Neural progenitor cell (in vitro differentiated cells): ENCODE measurements around the gene TCF7L2. TPM values are rescaled to one million over a fixed set of nuclear protein-coding genes. Genes with fewer than 3 reads are reported as not detected.

Source experiments
- DNase-seq: peaks from one replicate; pipeline ENCODE4 v3.0.0-alpha.2; 2016; ENCODE audit warnings: low spot score
- H2AFZ ChIP-seq: fragments of 200-600 bp; sonication (generic); replicated peaks from 2 replicates; pipeline ENCODE4 v1.6.1; 2016; ENCODE audit warnings: antibody characterized with exemption
- H3F3A ChIP-seq: fragments of 200-600 bp; sonication (generic); 2 replicates; pipeline ENCODE4 v1.6.1; 2016; ENCODE audit warnings: antibody characterized with exemption, low read depth
- H3K27ac ChIP-seq: fragments of 200-600 bp; sonication (generic); 2 replicates; pipeline ENCODE4 v1.5.1; 2016; ENCODE audit warnings: mild to moderate bottlenecking
- H3K27me3 ChIP-seq: fragments of 200-600 bp; sonication (generic); 2 replicates; pipeline ENCODE4 v1.6.1; 2016; ENCODE audit warnings: mild to moderate bottlenecking, moderate library complexity
- H3K36me3 ChIP-seq: fragments of 200-600 bp; sonication (generic); 2 replicates; pipeline ENCODE4 v1.5.1; 2016
- H3K4me1 ChIP-seq: fragments of 200-600 bp; sonication (generic); 2 replicates; pipeline ENCODE4 v1.6.1; 2016; ENCODE audit warnings: mixed run types
- H3K4me2 ChIP-seq: fragments of 200-600 bp; sonication (generic); 2 replicates; pipeline ENCODE4 v1.6.1; 2016
- H3K4me3 ChIP-seq: fragments of 200-600 bp; sonication (generic); 2 replicates; pipeline ENCODE4 v1.5.1; 2016
- H3K79me2 ChIP-seq: fragments of 200-600 bp; sonication (generic); 2 replicates; pipeline ENCODE4 v1.6.1; 2016; ENCODE audit warnings: low read depth
- H3K9ac ChIP-seq: fragments of 200-600 bp; sonication (generic); 2 replicates; pipeline ENCODE4 v1.6.1; 2016
- H3K9me3 ChIP-seq: fragments of 200-600 bp; sonication (generic); 2 replicates; pipeline ENCODE4 v1.5.1; 2016; ENCODE audit warnings: low read depth
- H4K20me1 ChIP-seq: fragments of 200-600 bp; sonication (generic); 2 replicates; pipeline ENCODE4 v1.6.1; 2016; ENCODE audit warnings: low read depth
- H3K27ac Mint-ChIP-seq: 3 replicates; pipeline ENCODE4 v1.8.0; 2021; ENCODE audit warnings: mixed read lengths
- H3K27me3 Mint-ChIP-seq: 2 replicates; pipeline ENCODE4 v1.8.0; 2022; ENCODE audit warnings: low read depth, mild to moderate bottlenecking, inconsistent platforms, moderate library complexity, mixed read lengths; ENCODE audit not compliant: insufficient read depth
- H3K36me3 Mint-ChIP-seq: 3 replicates; pipeline ENCODE4 v1.8.0; 2021; ENCODE audit warnings: mixed read lengths
- H3K4me1 Mint-ChIP-seq: 3 replicates; pipeline ENCODE4 v1.8.0; 2021; ENCODE audit warnings: mixed read lengths
- H3K4me3 Mint-ChIP-seq: 3 replicates; pipeline ENCODE4 v1.8.0; 2021; ENCODE audit warnings: mild to moderate bottlenecking, moderate library complexity, mixed read lengths
- H3K9me3 Mint-ChIP-seq: 3 replicates; pipeline ENCODE4 v1.8.0; 2020; ENCODE audit warnings: mixed read lengths
- EZH2 ChIP-seq: fragments of 200-600 bp; sonication (generic); IDR thresholded peaks from 2 replicates; pipeline ENCODE4 v1.6.1; 2017; ENCODE audit warnings: antibody characterized with exemption, mild to moderate bottlenecking, moderate library complexity
- EZH2phosphoT487 ChIP-seq: fragments of 200-600 bp; sonication (generic); IDR thresholded peaks from 2 replicates; pipeline ENCODE4 v1.6.1; 2017; ENCODE audit warnings: antibody characterized with exemption
- total RNA-seq: library from RNA; depleted of rRNA; stranded (reverse); fragments of >200 nt; gene quantifications from 2 replicates; pipeline ENCODE4 v1.2.3, GENCODE V29; 2015; ENCODE audit warnings: low replicate concordance
- TF ChIP-seq, protein P1 (sequence below): fragments of 200-600 bp; sonication (generic); IDR thresholded peaks from 2 replicates; pipeline ENCODE4 v1.5.1; 2017; ENCODE audit warnings: antibody characterized with exemption, mild to moderate bottlenecking

The TCF7L2 gene
- total RNA-seq, 1 donor from 2014 or later: 12.3 TPM

- Histone ChIP-seq H3K9ac (no peak overlapping the region), H2AFZ (no peak overlapping the region), H3K4me1 (peaks cover 92% of the 10 kb centered on the region), H3K4me3 (peak overlapping the region; percentile 48), H3K9me3 (no peaks in the 10 kb centered on the region), H3F3A (peaks cover 93% of the 10 kb centered on the region), H3K36me3 (no peaks in the 10 kb centered on the region), H3K4me2 (peak overlapping the region; percentile 83), H4K20me1 (peaks cover 74% of the 10 kb centered on the region), H3K27ac (peak overlapping the region; percentile 83), H3K27me3 (no peaks in the 10 kb centered on the region), H3K79me2 (peaks cover 75% of the 10 kb centered on the region)
- Mint-ChIP-seq H3K4me3 (peak overlapping the region; percentile 88), H3K27me3 (peaks cover 4% of the 10 kb centered on the region), H3K4me1 (peaks cover 70% of the 10 kb centered on the region), H3K36me3 (no peaks in the 10 kb centered on the region), H3K27ac (no peak overlapping the region), H3K9me3 (no peaks in the 10 kb centered on the region)
- peak; percentile 57 for DNase-seq
- no peak for TF ChIP-seq EZH2
- TF ChIP-seq, protein P1, sequence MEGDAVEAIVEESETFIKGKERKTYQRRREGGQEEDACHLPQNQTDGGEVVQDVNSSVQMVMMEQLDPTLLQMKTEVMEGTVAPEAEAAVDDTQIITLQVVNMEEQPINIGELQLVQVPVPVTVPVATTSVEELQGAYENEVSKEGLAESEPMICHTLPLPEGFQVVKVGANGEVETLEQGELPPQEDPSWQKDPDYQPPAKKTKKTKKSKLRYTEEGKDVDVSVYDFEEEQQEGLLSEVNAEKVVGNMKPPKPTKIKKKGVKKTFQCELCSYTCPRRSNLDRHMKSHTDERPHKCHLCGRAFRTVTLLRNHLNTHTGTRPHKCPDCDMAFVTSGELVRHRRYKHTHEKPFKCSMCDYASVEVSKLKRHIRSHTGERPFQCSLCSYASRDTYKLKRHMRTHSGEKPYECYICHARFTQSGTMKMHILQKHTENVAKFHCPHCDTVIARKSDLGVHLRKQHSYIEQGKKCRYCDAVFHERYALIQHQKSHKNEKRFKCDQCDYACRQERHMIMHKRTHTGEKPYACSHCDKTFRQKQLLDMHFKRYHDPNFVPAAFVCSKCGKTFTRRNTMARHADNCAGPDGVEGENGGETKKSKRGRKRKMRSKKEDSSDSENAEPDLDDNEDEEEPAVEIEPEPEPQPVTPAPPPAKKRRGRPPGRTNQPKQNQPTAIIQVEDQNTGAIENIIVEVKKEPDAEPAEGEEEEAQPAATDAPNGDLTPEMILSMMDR: no peak
- no peak for TF ChIP-seq EZH2phosphoT487
Observed at GRCh38 chr10:113125612-113126011, 175.6 kb downstream of the TCF7L2 start.

GRCh38 chr10:113126229-113127201, 176.5 kb downstream of the TCF7L2 start:
- Mint-ChIP-seq H3K4me1 (peaks cover 69% of the 10 kb centered on the region), H3K27me3 (peaks cover 6% of the 10 kb centered on the region), H3K36me3 (no peaks in the 10 kb centered on the region), H3K9me3 (no peaks in the 10 kb centered on the region), H3K27ac (no peak overlapping the region), H3K4me3 (peak overlapping the region; percentile 88)
- Histone ChIP-seq H4K20me1 (peaks cover 71% of the 10 kb centered on the region), H3K27ac (peak overlapping the region; percentile 95), H3K9ac (no peak overlapping the region), H3K79me2 (peaks cover 75% of the 10 kb centered on the region), H3K4me2 (peak overlapping the region; percentile 83), H3K9me3 (no peaks in the 10 kb centered on the region), H2AFZ (no peak overlapping the region), H3K4me3 (peak overlapping the region; percentile 48), H3K4me1 (peaks cover 92% of the 10 kb centered on the region), H3F3A (peaks cover 92% of the 10 kb centered on the region), H3K27me3 (no peaks in the 10 kb centered on the region), H3K36me3 (no peaks in the 10 kb centered on the region)
- DNase-seq: peak; percentile 96
- TF ChIP-seq EZH2 (no peak), EZH2phosphoT487 (peak; percentile 56)
- TF ChIP-seq, protein P1: peak; percentile 73

DNA sequence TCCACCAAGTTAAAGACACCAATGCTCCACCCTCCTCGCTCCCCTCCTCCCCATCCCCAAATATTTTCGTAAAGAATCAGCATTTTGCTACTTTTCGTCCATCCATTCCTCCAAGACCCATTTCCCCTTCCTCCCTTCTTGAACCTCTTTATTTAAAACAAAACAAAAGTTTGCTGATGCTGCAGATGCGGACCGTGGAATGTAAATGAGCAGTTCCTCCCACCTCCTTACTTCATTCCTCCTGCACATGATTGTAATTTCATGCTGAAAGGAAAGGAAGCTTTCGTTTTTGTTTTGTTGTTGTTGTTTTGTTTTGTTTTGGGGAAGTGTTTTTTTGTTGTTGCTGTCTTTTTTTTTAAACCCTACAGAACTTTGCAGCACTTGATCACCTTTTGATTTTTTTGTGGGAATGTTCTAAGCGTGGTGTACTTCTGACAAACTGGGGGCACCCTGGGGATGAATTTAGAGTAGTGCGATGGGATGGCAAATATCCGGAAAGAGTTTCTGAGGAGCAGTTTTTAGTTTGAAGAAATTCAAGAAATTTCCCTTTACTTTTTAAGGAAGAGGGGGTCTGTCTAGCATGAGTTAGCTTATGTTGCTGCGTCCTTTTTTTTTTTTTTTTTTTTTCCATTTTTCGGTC, 177.3 kb downstream of the TCF7L2 start:
- peaks cover 75% of the 10 kb centered on the region for H3K79me2 ChIP-seq
- peaks cover 93% of the 10 kb centered on the region for H3F3A ChIP-seq
- peaks cover 94% of the 10 kb centered on the region for H3K4me1 ChIP-seq
- Mint-ChIP-seq H3K36me3 (no peaks in the 10 kb centered on the region), H3K4me3 (peak overlapping the region; percentile 87), H3K9me3 (no peaks in the 10 kb centered on the region), H3K27me3 (peaks cover 6% of the 10 kb centered on the region), H3K27ac (no peak overlapping the region), H3K4me1 (peaks cover 78% of the 10 kb centered on the region)
- peak overlapping the region; percentile 95 for H3K27ac ChIP-seq
- no peaks in the 10 kb centered on the region for H3K9me3 ChIP-seq
- H3K4me3 ChIP-seq: peak overlapping the region; percentile 48
- H3K9ac ChIP-seq: no peak overlapping the region
- H3K27me3 ChIP-seq: no peaks in the 10 kb centered on the region
- H3K4me2 ChIP-seq: peak overlapping the region; percentile 83
- peaks cover 72% of the 10 kb centered on the region for H4K20me1 ChIP-seq
- TF ChIP-seq EZH2 (no peak), EZH2phosphoT487 (no peak)
- TF ChIP-seq, protein P1: no peak
- no peak overlapping the region for H2AFZ ChIP-seq
- H3K36me3 ChIP-seq: no peaks in the 10 kb centered on the region
- peak; percentile 50 for DNase-seq
